ENCODE measurements around the gene MFAP2.

DNA sequence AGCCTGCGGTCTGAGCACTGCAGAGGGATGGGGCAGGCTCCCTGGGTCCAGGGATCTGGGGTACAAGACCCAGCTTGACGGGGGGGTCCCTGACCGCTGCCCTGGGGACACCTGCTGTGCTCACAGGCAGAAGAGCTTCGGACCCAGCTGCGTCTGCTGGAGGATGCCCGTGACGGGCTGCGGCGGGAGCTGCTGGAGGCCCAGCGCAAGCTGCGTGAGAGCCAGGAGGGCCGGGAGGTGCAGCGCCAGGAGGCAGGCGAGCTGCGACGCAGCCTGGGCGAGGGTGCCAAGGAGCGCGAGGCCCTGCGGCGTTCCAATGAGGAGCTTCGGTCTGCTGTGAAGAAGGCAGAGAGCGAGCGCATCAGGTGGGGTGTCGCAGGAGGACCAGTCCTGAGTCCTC, 25.2 kb downstream of the MFAP2 start:
- TF ChIP-seq, protein P1, sequence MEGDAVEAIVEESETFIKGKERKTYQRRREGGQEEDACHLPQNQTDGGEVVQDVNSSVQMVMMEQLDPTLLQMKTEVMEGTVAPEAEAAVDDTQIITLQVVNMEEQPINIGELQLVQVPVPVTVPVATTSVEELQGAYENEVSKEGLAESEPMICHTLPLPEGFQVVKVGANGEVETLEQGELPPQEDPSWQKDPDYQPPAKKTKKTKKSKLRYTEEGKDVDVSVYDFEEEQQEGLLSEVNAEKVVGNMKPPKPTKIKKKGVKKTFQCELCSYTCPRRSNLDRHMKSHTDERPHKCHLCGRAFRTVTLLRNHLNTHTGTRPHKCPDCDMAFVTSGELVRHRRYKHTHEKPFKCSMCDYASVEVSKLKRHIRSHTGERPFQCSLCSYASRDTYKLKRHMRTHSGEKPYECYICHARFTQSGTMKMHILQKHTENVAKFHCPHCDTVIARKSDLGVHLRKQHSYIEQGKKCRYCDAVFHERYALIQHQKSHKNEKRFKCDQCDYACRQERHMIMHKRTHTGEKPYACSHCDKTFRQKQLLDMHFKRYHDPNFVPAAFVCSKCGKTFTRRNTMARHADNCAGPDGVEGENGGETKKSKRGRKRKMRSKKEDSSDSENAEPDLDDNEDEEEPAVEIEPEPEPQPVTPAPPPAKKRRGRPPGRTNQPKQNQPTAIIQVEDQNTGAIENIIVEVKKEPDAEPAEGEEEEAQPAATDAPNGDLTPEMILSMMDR (IDR thresholded peaks at IDR 0.05) = no peak
- TF ChIP-seq POLR2A (IDR thresholded peaks at IDR 0.05) (no peak), POLR2AphosphoS5 (IDR thresholded peaks at IDR 0.05) (no peak)
